ENCODE results near the gene SETD4.

SETD4 gene

DNA sequence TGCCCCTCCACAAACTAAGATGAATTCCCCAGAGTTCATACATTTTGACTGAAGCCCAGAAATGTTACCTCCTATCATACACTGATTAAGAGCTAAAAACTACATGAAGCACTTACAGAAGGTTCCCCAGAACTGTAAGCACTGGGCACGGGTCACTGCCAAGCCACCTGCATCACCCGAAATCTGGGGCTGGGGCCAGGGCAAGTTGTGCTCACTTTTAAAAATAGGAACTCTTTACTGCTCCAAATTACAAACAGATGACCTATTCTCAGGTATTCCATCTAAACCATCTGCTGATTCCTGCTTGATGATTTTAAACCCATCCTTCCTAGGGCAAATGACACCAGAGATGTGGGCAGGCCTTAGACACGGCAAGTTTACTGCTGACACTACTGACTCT is 4.8 kb downstream of the SETD4 start:
- H3K79me2 ChIP-seq (ENCODE audit: low read length): peaks cover 23% of the 10 kb centered on the region
- no peaks in the 10 kb centered on the region for H4K20me1 ChIP-seq (ENCODE audit: insufficient read depth, low read length)
- H3K9me3 ChIP-seq (replicated peaks; ENCODE audit: insufficient read depth, low read length): no peaks in the 10 kb centered on the region
- no peaks in the 10 kb centered on the region for H3K27me3 ChIP-seq (replicated peaks; ENCODE audit: insufficient read depth, low read length)
- H3K4me3 ChIP-seq (ENCODE audit: low read length): no peak overlapping the region
- H3K9ac ChIP-seq (ENCODE audit: low read length): no peak overlapping the region
- no peaks in the 10 kb centered on the region for H3K9me2 ChIP-seq (replicated peaks; ENCODE audit: insufficient read depth, low read length)
- H3K27ac ChIP-seq (ENCODE audit: low read length): no peak overlapping the region
- H3K36me3 ChIP-seq (replicated peaks; ENCODE audit: insufficient read depth, low read length): peaks cover 7% of the 10 kb centered on the region; the same call in 1 of the 2 replicates
- TF ChIP-seq EZH2phosphoT487 (IDR thresholded peaks at IDR 0.05; ENCODE audit: low read length) (no peak), CTCF (IDR thresholded peaks at IDR 0.05; ENCODE audit: low read length) (no peak), EZH2 (optimal IDR thresholded peaks at IDR 0.05; ENCODE audit: low read depth, low read length) (no peak)
- DNase-seq: no peak
- no peak overlapping the region for H2AFZ ChIP-seq (ENCODE audit: low read length)
- peaks cover 10% of the 10 kb centered on the region for H3F3A ChIP-seq (ENCODE audit: insufficient read depth, low read length)
- H3K4me1 ChIP-seq (ENCODE audit: low read length): peaks cover 5% of the 10 kb centered on the region; the same call in 1 of the 2 replicates
- H3K4me2 ChIP-seq (ENCODE audit: low read depth, low read length): no peak overlapping the region

- H2AFZ ChIP-seq (ENCODE audit: low read length): no peak overlapping the region
- no peak overlapping the region for H3K27ac ChIP-seq (ENCODE audit: low read length)
- no peak for DNase-seq
- peaks cover 7% of the 10 kb centered on the region; the same call in 1 of the 2 replicates for H3K36me3 ChIP-seq (replicated peaks; ENCODE audit: insufficient read depth, low read length)
- no peak overlapping the region for H3K9ac ChIP-seq (ENCODE audit: low read length)
- H3K9me3 ChIP-seq (replicated peaks; ENCODE audit: insufficient read depth, low read length): no peaks in the 10 kb centered on the region
- H3K4me3 ChIP-seq (ENCODE audit: low read length): no peak overlapping the region
- H3K9me2 ChIP-seq (replicated peaks; ENCODE audit: insufficient read depth, low read length): no peaks in the 10 kb centered on the region
- H3F3A ChIP-seq (ENCODE audit: insufficient read depth, low read length): no peaks in the 10 kb centered on the region
- no peaks in the 10 kb centered on the region for H3K27me3 ChIP-seq (replicated peaks; ENCODE audit: insufficient read depth, low read length)
- no peak overlapping the region for H3K4me2 ChIP-seq (ENCODE audit: low read depth, low read length)
- no peak for TF ChIP-seq CTCF (IDR thresholded peaks at IDR 0.05; ENCODE audit: low read length)
- TF ChIP-seq EZH2 (optimal IDR thresholded peaks at IDR 0.05; ENCODE audit: low read depth, low read length): no peak
- TF ChIP-seq EZH2phosphoT487 (IDR thresholded peaks at IDR 0.05; ENCODE audit: low read length): no peak
- H4K20me1 ChIP-seq (ENCODE audit: insufficient read depth, low read length): no peaks in the 10 kb centered on the region
- H3K79me2 ChIP-seq (ENCODE audit: low read length): peaks cover 14% of the 10 kb centered on the region
- H3K4me1 ChIP-seq (ENCODE audit: low read length): peaks cover 5% of the 10 kb centered on the region; the same call in 1 of the 2 replicates
Observed at GRCh38 chr21:36053715-36054062, 6.6 kb downstream of the SETD4 start.

DNA sequence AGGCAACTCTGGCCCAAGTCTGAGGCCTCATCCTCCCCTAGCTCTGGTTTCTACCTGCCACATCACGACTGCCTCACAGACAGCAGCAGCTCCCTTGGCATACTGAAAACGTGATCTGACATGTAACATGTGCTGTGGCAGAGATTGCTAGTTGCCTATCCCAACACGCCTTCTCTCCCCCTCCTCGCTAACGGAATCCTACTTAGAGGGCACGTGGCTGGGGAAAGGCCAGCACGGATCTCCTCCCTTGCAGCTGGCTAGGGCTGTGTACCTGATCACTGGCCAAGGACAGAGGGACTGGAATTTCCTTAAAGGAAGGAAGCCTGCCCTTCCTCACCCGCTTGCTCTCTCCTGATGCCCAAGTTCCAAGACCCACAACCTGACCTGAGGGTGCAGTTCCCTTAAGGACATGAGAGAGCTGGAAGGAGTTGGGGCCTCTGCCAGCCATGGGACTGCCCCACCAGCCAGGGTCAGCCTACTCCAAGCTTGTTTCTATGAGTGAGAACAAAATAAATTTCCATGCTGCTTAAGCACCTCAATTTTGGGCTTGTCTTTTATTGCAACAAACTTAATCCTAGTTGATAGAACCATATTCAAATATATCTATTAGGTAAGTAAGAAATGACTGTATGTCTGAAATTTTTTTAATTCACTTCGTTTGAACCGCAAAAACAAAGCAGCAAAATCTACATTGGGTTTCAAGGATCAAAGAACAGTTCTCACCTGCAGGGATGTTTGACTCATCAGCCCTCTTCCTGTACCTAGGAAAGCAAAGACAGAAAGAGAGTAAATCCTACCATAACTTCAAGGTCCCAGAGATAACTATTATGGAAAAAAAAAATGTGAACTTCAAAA is 7.2 kb downstream of the SETD4 start:
- Histone ChIP-seq H3K9me2 (replicated peaks; ENCODE audit: insufficient read depth, low read length) (no peaks in the 10 kb centered on the region), H3K4me1 (ENCODE audit: low read length) (peaks cover 5% of the 10 kb centered on the region; the same call in 1 of the 2 replicates), H3K79me2 (ENCODE audit: low read length) (peaks cover 8% of the 10 kb centered on the region), H3K36me3 (replicated peaks; ENCODE audit: insufficient read depth, low read length) (peaks cover 7% of the 10 kb centered on the region; the same call in 1 of the 2 replicates), H3K9me3 (replicated peaks; ENCODE audit: insufficient read depth, low read length) (no peaks in the 10 kb centered on the region), H2AFZ (ENCODE audit: low read length) (no peak overlapping the region), H3K9ac (ENCODE audit: low read length) (no peak overlapping the region), H3F3A (ENCODE audit: insufficient read depth, low read length) (no peaks in the 10 kb centered on the region), H3K27ac (ENCODE audit: low read length) (no peak overlapping the region), H4K20me1 (ENCODE audit: insufficient read depth, low read length) (no peaks in the 10 kb centered on the region), H3K4me2 (ENCODE audit: low read depth, low read length) (no peak overlapping the region), H3K4me3 (ENCODE audit: low read length) (no peak overlapping the region), H3K27me3 (replicated peaks; ENCODE audit: insufficient read depth, low read length) (no peaks in the 10 kb centered on the region)
- TF ChIP-seq EZH2phosphoT487 (IDR thresholded peaks at IDR 0.05; ENCODE audit: low read length) (no peak), CTCF (IDR thresholded peaks at IDR 0.05; ENCODE audit: low read length) (no peak), EZH2 (optimal IDR thresholded peaks at IDR 0.05; ENCODE audit: low read depth, low read length) (no peak)
- no peak for DNase-seq
